ENCODE results near the gene ABLIM2. TPM values are rescaled to one million over a fixed set of nuclear protein-coding genes. Genes with fewer than 3 reads are reported as not detected.

ABLIM2 gene
- polyA plus RNA-seq, 1 donor from 2014 or later: 14.9 TPM

- no peaks in the 10 kb centered on the region for H3F3A ChIP-seq (ENCODE audit: insufficient read depth, low read length, poor library complexity, severe bottlenecking)
- H3K4me3 ChIP-seq (ENCODE audit: low read length): no peak overlapping the region
- no peak for TF ChIP-seq SMC3 (conservative IDR thresholded peaks at IDR 0.05; ENCODE audit: poor library complexity)
- TF ChIP-seq EP300 (conservative IDR thresholded peaks at IDR 0.05; ENCODE audit: poor library complexity, severe bottlenecking): no peak
- TF ChIP-seq, protein P1, sequence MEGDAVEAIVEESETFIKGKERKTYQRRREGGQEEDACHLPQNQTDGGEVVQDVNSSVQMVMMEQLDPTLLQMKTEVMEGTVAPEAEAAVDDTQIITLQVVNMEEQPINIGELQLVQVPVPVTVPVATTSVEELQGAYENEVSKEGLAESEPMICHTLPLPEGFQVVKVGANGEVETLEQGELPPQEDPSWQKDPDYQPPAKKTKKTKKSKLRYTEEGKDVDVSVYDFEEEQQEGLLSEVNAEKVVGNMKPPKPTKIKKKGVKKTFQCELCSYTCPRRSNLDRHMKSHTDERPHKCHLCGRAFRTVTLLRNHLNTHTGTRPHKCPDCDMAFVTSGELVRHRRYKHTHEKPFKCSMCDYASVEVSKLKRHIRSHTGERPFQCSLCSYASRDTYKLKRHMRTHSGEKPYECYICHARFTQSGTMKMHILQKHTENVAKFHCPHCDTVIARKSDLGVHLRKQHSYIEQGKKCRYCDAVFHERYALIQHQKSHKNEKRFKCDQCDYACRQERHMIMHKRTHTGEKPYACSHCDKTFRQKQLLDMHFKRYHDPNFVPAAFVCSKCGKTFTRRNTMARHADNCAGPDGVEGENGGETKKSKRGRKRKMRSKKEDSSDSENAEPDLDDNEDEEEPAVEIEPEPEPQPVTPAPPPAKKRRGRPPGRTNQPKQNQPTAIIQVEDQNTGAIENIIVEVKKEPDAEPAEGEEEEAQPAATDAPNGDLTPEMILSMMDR (IDR thresholded peaks at IDR 0.05; ENCODE audit: poor library complexity, severe bottlenecking): no peak
- H3K27ac ChIP-seq (ENCODE audit: low read length): no peak overlapping the region
- H3K79me2 ChIP-seq (replicated peaks; ENCODE audit: insufficient read depth, low read length): no peaks in the 10 kb centered on the region
- no peak overlapping the region for H3K4me2 ChIP-seq (ENCODE audit: low read length)
- no peaks in the 10 kb centered on the region for H3K9me3 ChIP-seq (ENCODE audit: low read length)
- no peaks in the 10 kb centered on the region for H4K20me1 ChIP-seq (ENCODE audit: insufficient read depth)
- no peaks in the 10 kb centered on the region for H3K27me3 ChIP-seq (ENCODE audit: insufficient read depth, low read depth, low read length)
- H3K9ac ChIP-seq (ENCODE audit: low read length): no peak overlapping the region
- H2AFZ ChIP-seq (ENCODE audit: low read depth, low read length): no peak overlapping the region
- H3K36me3 ChIP-seq (ENCODE audit: insufficient read depth, low read length): no peaks in the 10 kb centered on the region
- no peaks in the 10 kb centered on the region for H3K9me2 ChIP-seq (ENCODE audit: insufficient read depth, low read length)
Measured at GRCh38 chr4:8127051-8127826, 31.4 kb downstream of the ABLIM2 start.

DNA sequence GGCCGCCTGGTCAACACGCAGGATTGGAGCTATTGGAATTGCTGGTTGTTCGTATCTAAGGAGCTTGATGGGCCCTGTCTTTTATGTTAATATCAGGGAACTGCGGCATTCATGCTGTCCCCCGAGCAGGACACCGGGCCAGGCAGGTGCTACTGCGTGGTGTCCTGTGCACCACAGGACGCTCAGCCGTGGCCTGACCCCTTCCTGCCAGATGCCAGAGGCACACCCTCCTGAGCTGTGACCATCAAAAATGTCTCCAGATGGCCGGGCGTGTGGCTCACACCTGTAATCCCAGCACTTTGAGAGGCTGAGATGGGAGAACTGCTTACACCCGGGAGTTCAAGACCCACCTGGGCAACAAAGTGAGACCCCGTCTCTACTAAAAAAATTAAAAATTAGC is 32.1 kb downstream of the ABLIM2 start:
- no peaks in the 10 kb centered on the region for H3K9me3 ChIP-seq (ENCODE audit: low read length)
- no peaks in the 10 kb centered on the region for H3K79me2 ChIP-seq (replicated peaks; ENCODE audit: insufficient read depth, low read length)
- H3K4me3 ChIP-seq (ENCODE audit: low read length): no peak overlapping the region
- H3K36me3 ChIP-seq (ENCODE audit: insufficient read depth, low read length): no peaks in the 10 kb centered on the region
- H3K27ac ChIP-seq (ENCODE audit: low read length): no peak overlapping the region
- no peak for TF ChIP-seq POLR2AphosphoS5 (IDR thresholded peaks at IDR 0.05)
- no peak for TF ChIP-seq EP300 (conservative IDR thresholded peaks at IDR 0.05; ENCODE audit: poor library complexity, severe bottlenecking)
- no peak for TF ChIP-seq RAD21 (conservative IDR thresholded peaks at IDR 0.05)
- TF ChIP-seq, protein P1 (IDR thresholded peaks at IDR 0.05; ENCODE audit: poor library complexity, severe bottlenecking): no peak
- H4K20me1 ChIP-seq (ENCODE audit: insufficient read depth): no peaks in the 10 kb centered on the region
- H3K27me3 ChIP-seq (ENCODE audit: insufficient read depth, low read depth, low read length): no peaks in the 10 kb centered on the region
- H3K4me2 ChIP-seq (ENCODE audit: low read length): no peak overlapping the region
- H3K9me2 ChIP-seq (ENCODE audit: insufficient read depth, low read length): no peaks in the 10 kb centered on the region
- H3F3A ChIP-seq (ENCODE audit: insufficient read depth, low read length, poor library complexity, severe bottlenecking): no peaks in the 10 kb centered on the region
- H3K9ac ChIP-seq (ENCODE audit: low read length): no peak overlapping the region
- no peak overlapping the region for H2AFZ ChIP-seq (ENCODE audit: low read depth, low read length)

GRCh38 chr4:8125526-8126056 is 33.0 kb downstream of the ABLIM2 start:
- Histone ChIP-seq H2AFZ (ENCODE audit: low read depth, low read length) (no peak overlapping the region), H3K9ac (ENCODE audit: low read length) (no peak overlapping the region), H3K9me3 (ENCODE audit: low read length) (no peaks in the 10 kb centered on the region), H3K79me2 (replicated peaks; ENCODE audit: insufficient read depth, low read length) (no peaks in the 10 kb centered on the region), H3K9me2 (ENCODE audit: insufficient read depth, low read length) (no peaks in the 10 kb centered on the region), H4K20me1 (ENCODE audit: insufficient read depth) (no peaks in the 10 kb centered on the region), H3K36me3 (ENCODE audit: insufficient read depth, low read length) (no peaks in the 10 kb centered on the region), H3K4me2 (ENCODE audit: low read length) (no peak overlapping the region), H3K4me3 (ENCODE audit: low read length) (no peak overlapping the region), H3K27me3 (ENCODE audit: insufficient read depth, low read depth, low read length) (no peaks in the 10 kb centered on the region), H3K27ac (ENCODE audit: low read length) (no peak overlapping the region), H3F3A (ENCODE audit: insufficient read depth, low read length, poor library complexity, severe bottlenecking) (no peaks in the 10 kb centered on the region)
- TF ChIP-seq TAF1 (IDR thresholded peaks at IDR 0.05; ENCODE audit: low read depth): no peak
- no peak for TF ChIP-seq EP300 (conservative IDR thresholded peaks at IDR 0.05; ENCODE audit: poor library complexity, severe bottlenecking)
- TF ChIP-seq SMC3 (conservative IDR thresholded peaks at IDR 0.05; ENCODE audit: poor library complexity): no peak
- no peak for TF ChIP-seq RAD21 (conservative IDR thresholded peaks at IDR 0.05)
- TF ChIP-seq REST (IDR thresholded peaks at IDR 0.05; ENCODE audit: borderline replicate concordance): no peak
- TF ChIP-seq, protein P1 (IDR thresholded peaks at IDR 0.05; ENCODE audit: poor library complexity, severe bottlenecking): no peak
- no peak for TF ChIP-seq MXI1 (conservative IDR thresholded peaks at IDR 0.05; ENCODE audit: poor library complexity, severe bottlenecking)
- TF ChIP-seq POLR2AphosphoS5 (IDR thresholded peaks at IDR 0.05): no peak
- TF ChIP-seq EZH2 (IDR thresholded peaks at IDR 0.05; ENCODE audit: borderline replicate concordance, insufficient read depth, low read length, poor library complexity, severe bottlenecking): no peak

Measured in neural cell (in vitro differentiated cells).